ENCODE measurements around the gene CCDC27. TPM values are rescaled to one million over a fixed set of nuclear protein-coding genes. Genes with fewer than 3 reads are reported as not detected.

The CCDC27 gene
- total and polyA plus RNA-seq, 2 of the 13 experiments (the other 11 are each of a cell fraction or from before 2014, with no cell fraction given) = not detected

GRCh38 chr1:3771108-3772026 is 19.1 kb downstream of the CCDC27 start (continued):
- TF ChIP-seq E2F2 (CRISPR knock-in tag; IDR thresholded peaks at IDR 0.05; ENCODE audit: borderline replicate concordance) (peak; percentile 33; the same call in 1 of the 2 replicates), ZNF276 (CRISPR knock-in tag; IDR thresholded peaks at IDR 0.05; ENCODE audit: low read depth) (0 out of 2 replicates have a peak, but pooled peaks have one; percentile 22), SALL2 (CRISPR knock-in tag; IDR thresholded peaks at IDR 0.05) (peak; percentile 66), ZNF350 (CRISPR knock-in tag; IDR thresholded peaks at IDR 0.05; ENCODE audit: borderline replicate concordance, low read depth) (0 out of 2 replicates have a peak, but pooled peaks have one; percentile 46), PAXIP1 (CRISPR knock-in tag; conservative IDR thresholded peaks at IDR 0.05) (peak; percentile 71), HNF4A (CRISPR knock-in tag; IDR thresholded peaks at IDR 0.05) (peak; percentile 87), SRSF1 (optimal IDR thresholded peaks at IDR 0.05; ENCODE audit: low read depth, low read length) (peak; percentile 33), GABPA (IDR thresholded peaks at IDR 0.05; ENCODE audit: low read depth, low read length) (no peak), GABPA (CRISPR knock-in tag; IDR thresholded peaks at IDR 0.05; ENCODE audit: low read depth) (0 out of 2 replicates have a peak, but pooled peaks have one; percentile 2), LCORL (IDR thresholded peaks at IDR 0.05) (no peak), LCORL (CRISPR knock-in tag; IDR thresholded peaks at IDR 0.05) (0 out of 2 replicates have a peak, but pooled peaks have one; percentile 14), ZNF609 (CRISPR knock-in tag; IDR thresholded peaks at IDR 0.05; ENCODE audit: borderline replicate concordance) (peak; percentile 43; the same call in 1 of the 2 replicates), ZBTB46 (CRISPR knock-in tag; IDR thresholded peaks at IDR 0.05; ENCODE audit: borderline replicate concordance) (0 out of 2 replicates have a peak, but pooled peaks have one; percentile 13)
